A673 (cell line): ENCODE data around the gene DPM2. TPM values are rescaled to one million over a fixed set of nuclear protein-coding genes. Genes with fewer than 3 reads are reported as not detected.
A peak's percentile ranks its signal among the peaks of the same experiment; 100 is the strongest.

ENCODE experiments used
- BruUV-seq: library from RNA; stranded (reverse); fragments of 400-500 nt; replicated peaks from 2 replicates; lab custom pipeline; 2021; lab: Mats Ljungman, UMichigan
- CTCF ChIA-PET: fragments of 300-600 bp; sonication (Branson Sonifier 250); formaldehyde crosslinking; loops from one replicate; lab custom pipeline; 2022; ENCODE audit warnings: antibody characterized with exemption; lab: Charles Lee
- POLR2A ChIA-PET: fragments of 300-600 bp; sonication (Branson Sonifier 250); formaldehyde crosslinking; loops from one replicate; lab custom pipeline; 2022; ENCODE audit warnings: antibody characterized with exemption; ENCODE audit not compliant: low non-redundant PET; lab: Charles Lee
- DNase-seq: peaks from one replicate; pipeline ENCODE4 v3.0.0-alpha.2; 2015; ENCODE audit warnings: low spot score
- H3K27ac ChIP-seq: fragments of 200-600 bp; sonication (generic); 2 replicates; pipeline ENCODE4 v1.5.1; 2016; ENCODE audit warnings: mixed run types, low read depth, mild to moderate bottlenecking, mixed read lengths, antibody characterized with exemption, low read length; ENCODE audit not compliant: poor library complexity, severe bottlenecking
- H3K27me3 ChIP-seq: fragments of 200-600 bp; sonication (generic); replicated peaks from 2 replicates; pipeline ENCODE4 v1.6.1; 2017; ENCODE audit warnings: mixed run types, low read depth, mild to moderate bottlenecking, mixed read lengths, antibody characterized with exemption, low read length; ENCODE audit not compliant: insufficient read depth, poor library complexity
- H3K36me3 ChIP-seq: fragments of 200-600 bp; sonication (generic); 2 replicates; pipeline ENCODE4 v1.6.1; 2016; ENCODE audit warnings: mixed run types, mild to moderate bottlenecking, mixed read lengths, antibody characterized with exemption, low read length; ENCODE audit not compliant: insufficient read depth, poor library complexity, severe bottlenecking
- H3K4me1 ChIP-seq: fragments of 200-600 bp; sonication (generic); 2 replicates; pipeline ENCODE4 v1.6.1; 2017; ENCODE audit warnings: mixed run types, mild to moderate bottlenecking, mixed read lengths, antibody characterized with exemption, low read length; ENCODE audit not compliant: insufficient read depth, poor library complexity, severe bottlenecking
- H3K4me3 ChIP-seq: fragments of 200-600 bp; sonication (generic); 2 replicates; pipeline ENCODE4 v1.5.1; 2016; ENCODE audit warnings: low read depth, mixed run types, mild to moderate bottlenecking, mixed read lengths, low read length; ENCODE audit not compliant: poor library complexity, severe bottlenecking
- H3K9me3 ChIP-seq: fragments of 200-600 bp; sonication (generic); 2 replicates; pipeline ENCODE4 v1.6.1; 2016; ENCODE audit warnings: mixed run types, low read depth, mild to moderate bottlenecking, mixed read lengths, antibody characterized with exemption, low read length; ENCODE audit not compliant: poor library complexity, severe bottlenecking
- CTCF ChIP-seq: fragments of 300-800, 200-600 bp; sonication (generic); conservative IDR thresholded peaks from 2 replicates; pipeline ENCODE4 v1.5.1; 2017; ENCODE audit warnings: low read depth, mild to moderate bottlenecking, antibody characterized with exemption, low read length, moderate library complexity, mixed read lengths
- EZH2 ChIP-seq: fragments of 200-600 bp; sonication (generic); IDR thresholded peaks from 2 replicates; pipeline ENCODE4 v1.6.1; 2017; ENCODE audit warnings: borderline replicate concordance, low read depth, mild to moderate bottlenecking, mixed read lengths, antibody characterized with exemption, low read length; ENCODE audit not compliant: poor library complexity, severe bottlenecking
- intact Hi-C: fragments of 100-400 bp; cut with micrococcal nuclease; formaldehyde crosslinking; loops from one replicate; pipeline ENCODE4 v1.10.0; 2022; ENCODE audit not compliant: unreplicated experiment
- total RNA-seq: library from RNA; stranded (reverse); gene quantifications from 2 replicates; pipeline ENCODE4 v1.2.3, GENCODE V29; 2021

Gene DPM2
- total RNA-seq, 1 experiment from 2014 or later = 51.5 TPM

- H3K4me3 ChIP-seq = no peak overlapping the region
- no TSS peak for BruUV-seq
- POLR2A ChIA-PET = no interaction called here
- no peaks in the 10 kb centered on the region for H3K9me3 ChIP-seq
- no peaks in the 10 kb centered on the region for H3K36me3 ChIP-seq
- intact Hi-C loops = loop anchor here (5.0 kb wide), 1 partner anchor 117 kb away; the partner anchor contains the start of gene FPGS
- no peak overlapping the region for H3K27ac ChIP-seq
- H3K27me3 ChIP-seq = no peaks in the 10 kb centered on the region
- no peak for DNase-seq
- TF ChIP-seq EZH2 (no peak), CTCF (no peak)
- H3K4me1 ChIP-seq = peaks cover 22% of the 10 kb centered on the region
- CTCF ChIA-PET = no interaction called here
Measured at GRCh38 chr9:127919253-127919815, 18.3 kb downstream of the DPM2 start.

- Histone ChIP-seq H3K36me3 (no peaks in the 10 kb centered on the region), H3K4me3 (no peak overlapping the region), H3K9me3 (no peaks in the 10 kb centered on the region), H3K27me3 (no peaks in the 10 kb centered on the region), H3K4me1 (peaks cover 22% of the 10 kb centered on the region), H3K27ac (no peak overlapping the region)
- intact Hi-C loops = loop anchor here (5.0 kb wide), 1 partner anchor 116 kb away; the partner anchor contains the start of gene FPGS
- TF ChIP-seq CTCF = no peak
- TF ChIP-seq EZH2 = no peak
- DNase-seq = no peak
- POLR2A ChIA-PET = interaction anchor here (0.6 kb wide), 1 partner anchor 155 kb away, joined by 3 read pairs; no protein-coding TSS in a partner anchor
- BruUV-seq = no TSS peak
- CTCF ChIA-PET = no interaction called here
Measured at GRCh38 chr9:127918183-127919107, 19.2 kb downstream of the DPM2 start.

DNA sequence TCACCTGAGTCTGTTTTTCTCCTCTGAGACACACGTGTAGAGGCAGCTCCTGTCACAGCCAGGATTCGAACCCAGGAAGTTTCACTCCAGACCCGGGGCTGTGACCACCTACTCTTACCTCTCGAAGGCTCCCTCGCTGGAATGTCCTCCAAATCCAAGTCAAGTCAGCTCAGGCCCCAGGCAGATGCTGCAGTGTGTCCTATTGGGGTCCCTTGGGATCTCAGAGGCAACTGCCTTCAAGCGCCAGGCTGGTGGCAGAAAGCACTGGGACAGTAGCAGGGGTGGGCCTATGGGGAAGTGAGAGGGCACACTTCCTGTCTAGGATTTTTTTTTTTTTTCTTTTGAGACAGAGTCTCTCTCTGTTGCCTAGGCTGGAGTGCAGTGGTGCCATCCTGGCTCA is 20.1 kb downstream of the DPM2 start:
- Histone ChIP-seq H3K36me3 (no peaks in the 10 kb centered on the region), H3K4me1 (peaks cover 22% of the 10 kb centered on the region), H3K27me3 (no peaks in the 10 kb centered on the region), H3K4me3 (peak overlapping the region; percentile 74), H3K27ac (no peak overlapping the region), H3K9me3 (no peaks in the 10 kb centered on the region)
- ChIA-PET POLR2A (no interaction called here), CTCF (interaction anchor here (1.0 kb wide), 1 partner anchor 183 kb away, joined by 5 read pairs; the partner anchor contains the start of gene TOR2A)
- intact Hi-C loops = loop anchor here (5.0 kb wide), 1 partner anchor 115 kb away; the partner anchor contains the start of gene FPGS
- TF ChIP-seq EZH2 = no peak
- no peak for TF ChIP-seq CTCF
- BruUV-seq = no TSS peak
- DNase-seq = no peak
